Eye (tissue), 1 donor: ENCODE data around the gene ANGPTL4.
"Not testable (repeated sequence)": the region's sequence is repeated elsewhere in the genome, so short reads cannot be mapped to it uniquely, and the experiment has no call there.

ENCODE experiments used
- DNase-seq: peaks from one replicate; pipeline ENCODE4 v3.0.0-alpha.2; 2015

Gene ANGPTL4

GRCh38 chr19:8391198-8392016 lies 27.5 kb downstream of the ANGPTL4 start:
- DNase-seq = no peak

- DNase-seq = no peak
Measured at GRCh38 chr19:8392017-8392591, 28.1 kb downstream of the ANGPTL4 start.

GRCh38 chr19:8393192-8393870 lies 29.4 kb downstream of the ANGPTL4 start:
- no peak for DNase-seq

GRCh38 chr19:8393871-8394250 lies 29.9 kb downstream of the ANGPTL4 start:
- DNase-seq = no peak

- DNase-seq = no peak
Measured at GRCh38 chr19:8395621-8396082, 31.7 kb downstream of the ANGPTL4 start.

GRCh38 chr19:8396185-8396562 lies 32.2 kb downstream of the ANGPTL4 start:
- DNase-seq = no peak

GRCh38 chr19:8396563-8397203 lies 32.7 kb downstream of the ANGPTL4 start:
- no peak for DNase-seq

- no peak for DNase-seq
Measured at GRCh38 chr19:8397271-8397670, 33.3 kb downstream of the ANGPTL4 start.

- no peak for DNase-seq
Measured at GRCh38 chr19:8397746-8398310, 33.9 kb downstream of the ANGPTL4 start.

- DNase-seq = no peak
Measured at GRCh38 chr19:8398311-8398771, 34.4 kb downstream of the ANGPTL4 start.

- DNase-seq = no peak
Measured at GRCh38 chr19:8399681-8400188, 35.8 kb downstream of the ANGPTL4 start.

GRCh38 chr19:8401981-8402411 lies 38.0 kb downstream of the ANGPTL4 start:
- no peak for DNase-seq

- DNase-seq = no peak
Measured at GRCh38 chr19:8403098-8403819, 39.3 kb downstream of the ANGPTL4 start.

GRCh38 chr19:8403820-8404109 lies 39.8 kb downstream of the ANGPTL4 start:
- DNase-seq = no peak

GRCh38 chr19:8404391-8405151 lies 40.6 kb downstream of the ANGPTL4 start:
- DNase-seq = no peak

- not testable (repeated sequence) for DNase-seq
Measured at GRCh38 chr19:8410718-8411117, 46.8 kb downstream of the ANGPTL4 start.

GRCh38 chr19:8412783-8413628 lies 49.1 kb downstream of the ANGPTL4 start, which contains the start of gene MARCHF2:
Gene MARCHF2, plus strand, starts transcription at chr19:8413305. Its CDS starts 8,536 bp downstream, at chr19:8421841.
- DNase-seq = peak; percentile 98

GRCh38 chr19:8413629-8413995 lies 49.7 kb downstream of the ANGPTL4 start:
- DNase-seq = no peak

- DNase-seq = no peak
Measured at GRCh38 chr19:8416796-8417195, 52.8 kb downstream of the ANGPTL4 start.
